Ascending aorta (tissue), 2 donors: ENCODE measurements around the gene CBLB. TPM values are rescaled to one million over a fixed set of nuclear protein-coding genes. Genes with fewer than 3 reads are reported as not detected.

Experiments
- DNase-seq, 2 donors: peaks; one replicate each; pipeline ENCODE4 v3.0.0-alpha.2; 2019; ENCODE audit warnings: low spot score in 2 of 2
- H3K27ac ChIP-seq, 2 donors: fragments of 200-600 bp; sonication (generic); one replicate each; pipeline ENCODE4 v1.5.1; 2016 to 2017; ENCODE audit warnings: mild to moderate bottlenecking in 1 of 2
- H3K27me3 ChIP-seq: fragments of 200-600 bp; sonication (generic); one replicate; pipeline ENCODE4 v1.5.1; 2017
- H3K36me3 ChIP-seq, 2 donors: fragments of 200-600 bp; sonication (generic); one replicate each; pipeline ENCODE4 v1.5.1; 2016
- H3K4me1 ChIP-seq, 2 donors: fragments of 200-600 bp; sonication (generic); one replicate each; pipeline ENCODE4 v1.5.1; 2016 to 2017; ENCODE audit warnings: mild to moderate bottlenecking in 1 of 2
- H3K4me3 ChIP-seq, 2 donors: fragments of 200-600 bp; sonication (generic); one replicate each; pipeline ENCODE4 v1.5.1; 2016 to 2017; ENCODE audit warnings: mild to moderate bottlenecking in 1 of 2
- H3K9me3 ChIP-seq, 2 donors: fragments of 200-600 bp; sonication (generic); one replicate each; pipeline ENCODE4 v1.5.1; 2016
- CTCF ChIP-seq, 3 experiments: fragments of 200-600 bp in 2 of 3; fragments of 450-650 bp in 1 of 3; sonication (generic) in 2 of 3; IDR thresholded peaks; one replicate each; pipeline ENCODE4 v1.5.1; 2016 to 2019; ENCODE audit warnings: antibody characterized with exemption in 3 of 3, mild to moderate bottlenecking in 1 of 3, moderate library complexity in 1 of 3
- intact Hi-C: fragments of 100-400 bp; cut with DNase I; formaldehyde crosslinking; loops from one replicate; pipeline ENCODE4 v1.15.1; 2023
- total RNA-seq: library from RNA; depleted of rRNA; stranded (reverse); fragments of >200 nt; gene quantifications from one replicate; pipeline ENCODE4 v1.1.0, GENCODE V29; 2016

Gene CBLB
- total RNA-seq, 1 donor from 2014 or later = 30.0 TPM

DNA sequence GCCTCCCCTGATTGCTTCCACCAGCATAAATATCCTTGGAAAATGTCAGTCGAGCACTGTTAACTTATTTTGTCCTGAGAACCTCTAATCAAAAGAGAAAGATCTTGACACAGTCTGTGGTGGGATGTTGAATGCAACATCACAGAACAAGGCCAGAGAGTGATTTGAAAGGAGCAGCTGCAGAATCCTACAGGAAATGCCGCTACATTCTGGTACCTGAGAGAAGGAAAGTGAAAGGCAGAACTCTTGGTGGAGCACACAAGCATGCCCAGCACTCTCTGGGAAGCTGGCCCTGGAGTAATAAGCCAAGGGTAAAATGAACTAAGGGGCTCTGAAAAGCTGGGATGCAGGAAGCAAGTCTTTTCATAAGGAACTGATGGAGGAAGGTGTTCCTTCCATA is 75.8 kb downstream of the CBLB start:
- TF ChIP-seq CTCF (IDR thresholded peaks at IDR 0.05) = no peak
- Histone ChIP-seq H3K4me1 (peaks cover 0 to 12% of the 10 kb centered on the region in 2 donors), H3K27me3 (no peaks in the 10 kb centered on the region), H3K4me3 (no peak overlapping the region), H3K36me3 (no peaks in the 10 kb centered on the region), H3K9me3 (peaks cover 0 to 5% of the 10 kb centered on the region in 2 donors), H3K27ac (peak overlapping the region in 1 of 2 donors; percentile 41)
- intact Hi-C loops = no loop called here
- no peak for DNase-seq

GRCh38 chr3:105791919-105792786 is 76.7 kb downstream of the CBLB start:
- Histone ChIP-seq H3K9me3 (peaks cover 0 to 5% of the 10 kb centered on the region in 2 donors), H3K4me3 (no peak overlapping the region), H3K4me1 (peaks cover 0 to 12% of the 10 kb centered on the region in 2 donors), H3K27me3 (no peaks in the 10 kb centered on the region), H3K36me3 (no peaks in the 10 kb centered on the region), H3K27ac (peak overlapping the region in 1 of 2 donors; percentile 41)
- intact Hi-C loops = no loop called here
- DNase-seq = peak; percentile 14 to 87
- TF ChIP-seq CTCF (IDR thresholded peaks at IDR 0.05) = no peak

GRCh38 chr3:105791131-105791530 is 77.7 kb downstream of the CBLB start:
- Histone ChIP-seq H3K27ac (peak overlapping the region in 1 of 2 donors; percentile 2), H3K27me3 (no peaks in the 10 kb centered on the region), H3K9me3 (peaks cover 0 to 2% of the 10 kb centered on the region in 2 donors), H3K4me3 (no peak overlapping the region), H3K4me1 (peaks cover 0 to 12% of the 10 kb centered on the region in 2 donors), H3K36me3 (no peaks in the 10 kb centered on the region)
- DNase-seq = no peak
- TF ChIP-seq CTCF (IDR thresholded peaks at IDR 0.05) = no peak
- intact Hi-C loops = no loop called here

DNA sequence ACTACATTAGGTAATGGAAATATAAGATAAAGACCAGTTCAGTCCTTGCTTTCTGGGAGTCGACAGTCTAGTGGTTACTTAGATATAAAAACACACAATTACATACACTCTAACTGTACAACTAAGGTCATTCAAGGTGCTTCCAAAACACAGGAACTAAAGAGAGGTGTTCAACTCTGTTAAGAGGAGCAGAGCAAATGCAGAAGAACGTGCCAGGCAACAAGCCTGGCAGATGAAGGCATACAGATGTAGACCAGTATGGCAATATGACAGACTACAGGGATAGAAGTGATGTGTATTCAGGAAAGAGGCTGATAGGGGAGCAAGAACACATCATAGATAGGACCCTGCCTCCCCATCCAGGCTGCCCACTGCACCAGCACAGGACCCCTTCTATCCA is 78.3 kb downstream of the CBLB start:
- intact Hi-C loops = no loop called here

GRCh38 chr3:105788593-105788992 is 80.2 kb downstream of the CBLB start:
- Histone ChIP-seq H3K27ac (no peak overlapping the region), H3K4me3 (no peak overlapping the region), H3K4me1 (peaks cover 0 to 9% of the 10 kb centered on the region in 2 donors), H3K27me3 (no peaks in the 10 kb centered on the region), H3K36me3 (no peaks in the 10 kb centered on the region), H3K9me3 (no peaks in the 10 kb centered on the region)
- no peak for TF ChIP-seq CTCF (IDR thresholded peaks at IDR 0.05)
- intact Hi-C loops = loop anchor here (10.0 kb wide), 1 partner anchor 54 kb away; no protein-coding TSS in a partner anchor
- no peak for DNase-seq

More for the DNA sequence above, 78.3 kb downstream of the CBLB start:
- Histone ChIP-seq H3K27me3 (no peaks in the 10 kb centered on the region), H3K27ac (no peak overlapping the region), H3K9me3 (no peaks in the 10 kb centered on the region), H3K4me3 (no peak overlapping the region), H3K4me1 (peaks cover 0 to 12% of the 10 kb centered on the region in 2 donors), H3K36me3 (no peaks in the 10 kb centered on the region)
- TF ChIP-seq CTCF (IDR thresholded peaks at IDR 0.05) = no peak
- DNase-seq = no peak
